ENCODE results near the gene EHD1. TPM values are rescaled to one million over a fixed set of nuclear protein-coding genes. Genes with fewer than 3 reads are reported as not detected.

EHD1 gene
- total RNA-seq, 1 experiment from 2014 or later, result 110 TPM

- peaks cover 61% of the 10 kb centered on the region; the same call in 1 of the 2 replicates for H3F3A ChIP-seq (ENCODE audit: insufficient read depth, low read depth)
- H3K27me3 ChIP-seq (ENCODE audit: insufficient read depth, low read depth), result no peaks in the 10 kb centered on the region
- intact Hi-C loops (cut with micrococcal nuclease; ENCODE audit: unreplicated experiment), result loop anchor here (1.0 to 5.0 kb wide), 9 partner anchors 33 to 489 kb away; partner anchors contain the start of genes ATG2A, CAPN1, EHD1 and MAP4K2
- BruUV-seq (replicated peaks), result no TSS peak
- H3K4me3 ChIP-seq, result peak overlapping the region; percentile 72
- H3K4me1 ChIP-seq (replicated peaks; ENCODE audit: insufficient read depth), result peaks cover 48% of the 10 kb centered on the region
- H3K27ac ChIP-seq, result peak overlapping the region; percentile 79
- no peaks in the 10 kb centered on the region for H3K9me3 ChIP-seq (ENCODE audit: insufficient read depth, low read depth)
- no peaks in the 10 kb centered on the region for H3K36me3 ChIP-seq (ENCODE audit: low read depth)
- TF ChIP-seq EZH2 (IDR thresholded peaks at IDR 0.05; ENCODE audit: low read depth), result no peak
- TF ChIP-seq, protein P1, sequence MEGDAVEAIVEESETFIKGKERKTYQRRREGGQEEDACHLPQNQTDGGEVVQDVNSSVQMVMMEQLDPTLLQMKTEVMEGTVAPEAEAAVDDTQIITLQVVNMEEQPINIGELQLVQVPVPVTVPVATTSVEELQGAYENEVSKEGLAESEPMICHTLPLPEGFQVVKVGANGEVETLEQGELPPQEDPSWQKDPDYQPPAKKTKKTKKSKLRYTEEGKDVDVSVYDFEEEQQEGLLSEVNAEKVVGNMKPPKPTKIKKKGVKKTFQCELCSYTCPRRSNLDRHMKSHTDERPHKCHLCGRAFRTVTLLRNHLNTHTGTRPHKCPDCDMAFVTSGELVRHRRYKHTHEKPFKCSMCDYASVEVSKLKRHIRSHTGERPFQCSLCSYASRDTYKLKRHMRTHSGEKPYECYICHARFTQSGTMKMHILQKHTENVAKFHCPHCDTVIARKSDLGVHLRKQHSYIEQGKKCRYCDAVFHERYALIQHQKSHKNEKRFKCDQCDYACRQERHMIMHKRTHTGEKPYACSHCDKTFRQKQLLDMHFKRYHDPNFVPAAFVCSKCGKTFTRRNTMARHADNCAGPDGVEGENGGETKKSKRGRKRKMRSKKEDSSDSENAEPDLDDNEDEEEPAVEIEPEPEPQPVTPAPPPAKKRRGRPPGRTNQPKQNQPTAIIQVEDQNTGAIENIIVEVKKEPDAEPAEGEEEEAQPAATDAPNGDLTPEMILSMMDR (conservative IDR thresholded peaks at IDR 0.05), result no peak
- H4K20me1 ChIP-seq (ENCODE audit: insufficient read depth), result no peaks in the 10 kb centered on the region
- H2AFZ ChIP-seq, result peak overlapping the region; percentile 87
- H3K9me2 ChIP-seq (ENCODE audit: insufficient read depth), result no peaks in the 10 kb centered on the region
- ChIA-PET POLR2A (ENCODE audit: unreplicated experiment) (interaction anchor here (0.6 to 1.6 kb wide), 7 partner anchors 11 to 610 kb away, joined by 3 to 17 read pairs (median 4); partner anchors contain the start of gene SF1), CTCF (interaction anchor here (0.6 to 1.5 kb wide), 9 partner anchors 8 to 1201 kb away, joined by 3 to 6 read pairs (median 3); partner anchors contain the start of gene MAP4K2)
- peak overlapping the region; percentile 82 for H3K4me2 ChIP-seq
- peaks cover 10% of the 10 kb centered on the region for H3K79me2 ChIP-seq (ENCODE audit: low read depth)
- no peak for DNase-seq
Observed at GRCh38 chr11:64843686-64844329, 34.6 kb downstream of the EHD1 start.

- peaks cover 56% of the 10 kb centered on the region; the same call in 1 of the 2 replicates for H3F3A ChIP-seq (ENCODE audit: insufficient read depth, low read depth)
- peak overlapping the region; percentile 72; the same call in 1 of the 2 replicates for H3K4me3 ChIP-seq
- no peak overlapping the region for H2AFZ ChIP-seq
- H3K4me2 ChIP-seq, result peak overlapping the region; percentile 82
- peaks cover 10% of the 10 kb centered on the region for H3K79me2 ChIP-seq (ENCODE audit: low read depth)
- ChIA-PET CTCF (interaction anchor here (0.6 to 1.5 kb wide), 8 partner anchors 34 to 513 kb away, joined by 3 to 6 read pairs (median 4); partner anchors contain the start of gene MAP4K2), POLR2A (ENCODE audit: unreplicated experiment) (interaction anchor here (0.6 to 1.6 kb wide), 9 partner anchors 12 to 868 kb away, joined by 3 to 25 read pairs (median 5); partner anchors contain the start of gene SF1)
- no peaks in the 10 kb centered on the region for H3K36me3 ChIP-seq (ENCODE audit: low read depth)
- TF ChIP-seq EZH2 (IDR thresholded peaks at IDR 0.05; ENCODE audit: low read depth), result no peak
- TF ChIP-seq, protein P1 (conservative IDR thresholded peaks at IDR 0.05), result no peak
- intact Hi-C loops (cut with micrococcal nuclease; ENCODE audit: unreplicated experiment), result loop anchor here (1.0 to 5.0 kb wide), 10 partner anchors 33 to 488 kb away; partner anchors contain the start of genes ATG2A, CAPN1, EHD1 and MAP4K2
- H3K27ac ChIP-seq, result peak overlapping the region; percentile 79
- TSS peak; percentile 33 for BruUV-seq (replicated peaks)
- DNase-seq, result peak; percentile 89 to 97
- H3K27me3 ChIP-seq (ENCODE audit: insufficient read depth, low read depth), result no peaks in the 10 kb centered on the region
- no peaks in the 10 kb centered on the region for H4K20me1 ChIP-seq (ENCODE audit: insufficient read depth)
- H3K9me2 ChIP-seq (ENCODE audit: insufficient read depth), result no peaks in the 10 kb centered on the region
- no peaks in the 10 kb centered on the region for H3K9me3 ChIP-seq (ENCODE audit: insufficient read depth, low read depth)
- H3K4me1 ChIP-seq (replicated peaks; ENCODE audit: insufficient read depth), result peaks cover 41% of the 10 kb centered on the region
Observed at GRCh38 chr11:64842851-64843685, 35.4 kb downstream of the EHD1 start.

DNA sequence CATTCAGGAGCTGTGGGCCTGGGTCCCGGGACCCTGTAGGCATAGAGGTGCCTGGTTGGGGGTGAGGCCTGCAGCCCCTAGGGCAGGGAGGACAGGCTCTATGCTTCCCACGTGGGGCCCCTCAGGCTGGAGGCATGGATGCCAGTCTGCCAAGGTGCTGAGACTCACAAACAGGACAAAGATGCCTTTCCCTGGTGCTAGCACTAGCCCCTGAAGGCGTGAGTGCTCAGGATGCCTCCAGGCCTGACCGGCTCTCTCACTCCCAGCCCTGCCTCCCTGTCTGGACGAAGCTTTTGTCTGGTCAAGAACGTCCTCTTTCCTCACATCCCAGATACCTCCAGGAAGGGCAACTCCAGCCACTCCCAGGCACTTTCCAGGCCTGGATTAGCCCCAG is 36.1 kb downstream of the EHD1 start:
- Histone ChIP-seq H2AFZ (no peak overlapping the region), H3K4me2 (peak overlapping the region; percentile 82), H3K9me3 (ENCODE audit: insufficient read depth, low read depth) (no peaks in the 10 kb centered on the region), H3K27ac (peak overlapping the region; percentile 79), H3K4me1 (replicated peaks; ENCODE audit: insufficient read depth) (peaks cover 34% of the 10 kb centered on the region), H3K4me3 (peak overlapping the region; percentile 72; the same call in 1 of the 2 replicates), H3F3A (ENCODE audit: insufficient read depth, low read depth) (peaks cover 49% of the 10 kb centered on the region; the same call in 1 of the 2 replicates), H3K27me3 (ENCODE audit: insufficient read depth, low read depth) (no peaks in the 10 kb centered on the region), H3K9me2 (ENCODE audit: insufficient read depth) (no peaks in the 10 kb centered on the region), H3K36me3 (ENCODE audit: low read depth) (no peaks in the 10 kb centered on the region), H3K79me2 (ENCODE audit: low read depth) (peaks cover 10% of the 10 kb centered on the region), H4K20me1 (ENCODE audit: insufficient read depth) (no peaks in the 10 kb centered on the region)
- peak; percentile 77 to 82 for DNase-seq
- CTCF ChIA-PET, result interaction anchor here (0.6 to 1.3 kb wide), 3 partner anchors 35 to 512 kb away, joined by 3 to 4 read pairs (median 3); no protein-coding TSS in a partner anchor
- intact Hi-C loops (cut with micrococcal nuclease; ENCODE audit: unreplicated experiment), result loop anchor here (1.0 to 5.0 kb wide), 8 partner anchors 32 to 488 kb away; partner anchors contain the start of genes ATG2A, CAPN1, EHD1 and MEN1
- POLR2A ChIA-PET (ENCODE audit: unreplicated experiment), result interaction anchor here (0.6 to 1.6 kb wide), 3 partner anchors 12 to 64 kb away, joined by 4 to 8 read pairs (median 6); partner anchors contain the start of gene SF1
- TF ChIP-seq, protein P1 (conservative IDR thresholded peaks at IDR 0.05), result no peak
- no peak for TF ChIP-seq EZH2 (IDR thresholded peaks at IDR 0.05; ENCODE audit: low read depth)
- no TSS peak for BruUV-seq (replicated peaks)

Data from PC-9 (cell line).